NCI-H2196 treated with DMSO at 0.1 percent for 48 hours (cell line): ENCODE results near the gene PSORS1C2.
A peak's percentile ranks its signal among the peaks of the same experiment; 100 is the strongest.

ENCODE experiments used
- DNase-seq: peaks from one replicate; lab custom pipeline; 2025; ENCODE audit not compliant: unreplicated experiment; lab: John Stamatoyannopoulos, UW

The PSORS1C2 gene

DNA sequence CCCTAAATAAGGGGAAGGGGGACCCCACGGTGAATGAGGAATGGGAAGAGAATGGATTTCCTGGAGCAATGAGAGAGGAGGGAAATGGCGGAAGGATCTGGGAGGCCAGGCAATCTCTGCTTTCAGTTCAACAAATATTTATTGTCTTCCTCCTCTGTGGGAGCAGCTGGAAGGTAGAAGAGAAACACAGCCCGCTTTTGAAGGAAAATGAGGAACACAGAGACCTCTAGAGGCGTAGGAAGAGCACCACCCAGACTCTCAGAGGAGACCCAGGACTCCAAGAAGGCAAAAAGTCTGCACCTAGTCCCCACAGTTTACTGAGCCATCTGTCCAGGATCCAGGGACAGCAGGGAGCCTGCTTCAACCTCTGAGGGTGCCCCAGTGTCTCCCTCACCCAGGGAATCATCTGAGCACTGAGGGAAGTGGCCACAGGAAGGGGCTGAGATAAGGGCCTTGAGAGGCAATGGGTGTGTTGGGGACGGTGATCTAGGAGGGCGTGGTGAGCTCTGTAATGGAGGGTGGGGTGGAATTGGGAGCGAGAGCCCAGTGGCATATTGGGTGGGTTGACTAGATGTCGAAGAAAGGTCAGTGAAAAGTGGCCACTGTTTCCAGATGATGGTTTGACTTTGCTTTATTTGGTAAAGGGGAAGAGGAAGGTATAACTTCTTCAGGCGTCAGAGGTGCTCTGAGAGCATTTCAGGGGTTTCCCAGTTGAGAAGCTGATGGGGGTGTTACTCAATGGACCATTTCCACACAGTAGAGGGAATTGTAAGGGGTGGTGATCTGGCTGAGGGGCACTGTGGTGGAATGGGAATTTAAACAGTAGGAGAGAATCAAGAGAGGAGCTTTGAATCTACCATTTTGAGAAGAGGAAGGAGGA, 23.7 kb downstream of the PSORS1C2 start:
- no peak for DNase-seq

DNA sequence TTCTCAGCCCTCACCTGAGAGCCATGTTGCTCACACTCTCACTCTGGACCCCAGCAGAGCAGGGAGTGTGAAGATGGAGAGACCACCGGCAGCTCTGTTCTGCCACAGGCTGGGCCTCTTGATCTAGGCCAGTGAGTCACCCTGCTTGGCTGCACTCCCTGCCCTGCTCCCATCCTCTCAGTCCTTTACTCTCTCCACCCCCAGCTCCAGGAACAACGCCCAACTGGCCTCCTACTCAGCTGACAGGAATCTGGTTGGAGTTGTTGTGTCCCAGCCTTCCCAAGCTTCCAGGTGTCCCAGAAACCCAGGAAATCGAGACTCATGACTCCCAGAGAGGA, 24.4 kb downstream of the PSORS1C2 start, which contains the start of gene PSORS1C1:
Gene PSORS1C1, plus strand, starts transcription at position 260 of the 338 bp plus-strand sequence. CDS start 14,833 bp downstream, outside the sequence.
- DNase-seq = no peak

- DNase-seq = no peak
Observed at GRCh38 chr6:31113861-31114540, 24.9 kb downstream of the PSORS1C2 start.

DNA sequence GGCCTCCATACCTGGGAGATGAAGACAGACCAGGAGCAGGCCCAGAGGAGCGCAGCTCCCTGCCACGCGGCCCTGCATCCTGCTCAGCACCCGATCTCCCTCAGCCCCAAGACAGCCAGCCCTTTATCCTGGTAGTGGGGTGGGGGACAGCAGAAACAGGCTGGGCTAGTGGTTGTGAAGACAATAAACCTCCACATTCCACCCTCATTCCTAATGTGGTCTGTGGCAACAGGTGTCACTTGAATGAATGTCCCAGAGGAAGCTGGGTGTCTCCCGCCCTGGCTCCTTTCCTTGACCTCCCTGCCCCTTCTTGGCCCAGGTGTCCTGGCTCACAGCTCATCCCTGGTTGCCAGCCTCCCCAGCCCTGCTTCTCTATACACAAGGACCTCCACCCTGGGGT, 26.4 kb downstream of the PSORS1C2 start, which contains the start of gene C6orf15:
Gene C6orf15, minus strand, starts transcription at position 98 of the 400 bp plus-strand sequence. Its CDS starts 20 bp downstream, at position 78.
- DNase-seq = no peak

DNA sequence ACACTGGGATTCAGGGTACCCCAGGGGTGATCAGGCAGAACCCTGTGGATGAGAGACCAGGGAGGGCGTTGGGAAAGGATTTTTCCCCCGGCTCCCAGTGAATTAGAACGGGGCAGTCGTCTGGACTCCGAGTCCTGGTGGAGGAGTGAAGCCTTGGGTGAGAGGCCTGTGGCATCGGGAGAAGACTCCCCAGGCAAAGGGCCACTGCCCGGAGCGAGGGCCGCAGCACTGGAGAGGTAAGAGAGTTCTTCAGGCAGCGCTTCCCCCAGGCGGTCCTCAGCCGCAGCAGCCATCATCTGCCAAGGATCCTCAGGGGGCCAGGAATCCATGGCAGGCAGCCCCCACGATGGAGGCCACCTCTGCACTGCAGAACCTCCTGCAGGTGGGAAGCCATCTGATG, 27.2 kb downstream of the PSORS1C2 start:
- no peak for DNase-seq

- DNase-seq = no peak
Observed at GRCh38 chr6:31110825-31111582, 27.9 kb downstream of the PSORS1C2 start.

DNA sequence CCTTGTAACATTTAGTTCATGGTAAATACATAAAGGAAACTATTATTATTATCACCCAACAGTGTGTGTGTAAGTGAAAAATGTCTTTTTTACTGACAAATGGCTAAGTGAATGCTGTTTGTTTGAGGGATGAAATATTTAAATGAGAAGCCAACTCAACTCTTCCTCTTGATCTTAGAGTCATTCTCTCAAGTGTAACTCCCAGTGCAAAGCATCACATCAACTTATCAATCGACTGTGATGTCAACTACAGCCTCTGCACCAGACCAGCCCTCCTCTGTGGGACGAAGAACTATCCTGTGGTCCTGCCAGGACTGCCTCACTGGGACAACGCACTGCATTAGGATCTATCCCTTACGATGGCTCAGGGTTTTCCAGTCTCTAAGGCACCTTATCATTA, 31.8 kb downstream of the PSORS1C2 start:
- DNase-seq = no peak

- DNase-seq = no peak
Observed at GRCh38 chr6:31103136-31103535, 35.7 kb downstream of the PSORS1C2 start.

DNA sequence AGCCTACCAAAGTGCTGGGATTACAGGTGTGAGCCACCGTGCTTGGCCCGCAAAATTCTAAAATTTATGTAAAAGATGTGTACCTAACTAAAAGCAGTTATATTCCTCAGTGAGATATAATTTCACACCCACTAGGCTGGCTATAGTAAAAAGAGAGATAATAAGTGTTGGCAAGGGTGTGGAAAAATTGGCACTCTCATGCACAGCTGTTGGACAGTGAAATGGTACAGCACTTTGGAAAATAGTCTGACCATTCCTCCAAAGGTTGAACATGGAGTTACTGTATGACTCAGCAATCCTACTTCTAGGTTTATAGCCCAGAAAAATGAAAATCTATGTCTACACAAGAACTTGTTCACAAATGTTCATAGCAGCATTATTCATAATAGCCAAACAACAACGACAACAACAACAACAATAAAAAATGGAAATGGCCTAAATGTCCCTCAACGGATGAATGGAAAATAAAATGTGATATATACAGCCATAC, 40.4 kb downstream of the PSORS1C2 start:
- DNase-seq = no peak

GRCh38 chr6:31096656-31097055, 42.2 kb downstream of the PSORS1C2 start:
- DNase-seq = no peak

- DNase-seq = no peak
Observed at GRCh38 chr6:31096215-31096614, 42.7 kb downstream of the PSORS1C2 start.

- peak; percentile 43 for DNase-seq
Observed at GRCh38 chr6:31094389-31094881, 44.4 kb downstream of the PSORS1C2 start.

DNA sequence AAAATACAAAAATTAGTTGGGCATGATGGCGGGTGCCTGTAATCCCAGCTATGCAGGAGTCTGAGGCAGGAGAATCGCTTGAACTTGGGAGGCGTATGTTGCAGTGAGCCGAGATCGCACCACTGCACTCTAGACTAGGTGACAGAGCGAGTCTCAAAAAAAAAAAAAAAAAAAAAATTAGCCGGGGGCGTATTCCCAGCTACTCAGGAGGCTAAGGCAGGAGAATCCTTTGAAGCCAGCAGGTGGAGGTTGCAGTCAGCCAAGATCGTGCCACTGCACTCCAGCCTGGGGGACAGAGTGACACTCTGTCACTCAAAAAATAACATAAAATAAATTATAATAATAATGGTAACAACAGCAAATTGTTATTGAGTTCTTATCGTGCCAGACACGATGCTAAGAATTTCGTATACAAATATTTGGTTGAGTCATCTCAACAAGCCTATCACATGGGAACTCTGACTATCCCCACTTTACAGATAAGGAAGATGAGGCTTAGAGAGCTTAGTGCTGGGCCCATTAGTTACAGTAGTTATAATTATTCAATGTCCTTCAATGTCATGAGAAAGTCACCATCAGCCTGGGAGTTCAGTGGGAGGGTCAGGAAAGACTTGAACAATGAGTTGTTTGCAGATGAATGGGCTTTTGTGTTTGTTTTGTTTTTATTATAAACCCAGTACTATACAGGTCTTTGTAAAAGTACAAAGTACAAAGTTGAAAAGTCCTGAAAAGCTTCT, 45.9 kb downstream of the PSORS1C2 start:
- DNase-seq = no peak

- no peak for DNase-seq
Observed at GRCh38 chr6:31092238-31092637, 46.6 kb downstream of the PSORS1C2 start.

- no peak for DNase-seq
Observed at GRCh38 chr6:31091680-31092079, 47.2 kb downstream of the PSORS1C2 start.

GRCh38 chr6:31090973-31091364, 47.9 kb downstream of the PSORS1C2 start:
- DNase-seq = no peak

- DNase-seq = no peak
Observed at GRCh38 chr6:31090275-31090972, 48.4 kb downstream of the PSORS1C2 start.
